GM23248 (cell line): Measurements from ENCODE around the gene JKAMP. TPM values are rescaled to one million over a fixed set of nuclear protein-coding genes. Genes with fewer than 3 reads are reported as not detected.

Source experiments
- DNase-seq: peaks from one replicate; pipeline ENCODE4 v3.0.0-alpha.2; 2015
- H2AFZ ChIP-seq: fragments of 200-600 bp; sonication (generic); 2 replicates; pipeline ENCODE4 v1.6.1; 2016; ENCODE audit warnings: antibody characterized with exemption
- H3F3A ChIP-seq: fragments of 200-600 bp; sonication (generic); 2 replicates; pipeline ENCODE4 v1.6.1; 2016; ENCODE audit warnings: mild to moderate bottlenecking, antibody characterized with exemption, mixed run types; ENCODE audit not compliant: insufficient read depth
- H3K27ac ChIP-seq: fragments of 200-600 bp; sonication (generic); 2 replicates; pipeline ENCODE4 v1.5.1; 2016; ENCODE audit warnings: mild to moderate bottlenecking
- H3K27me3 ChIP-seq: fragments of 200-600 bp; sonication (generic); replicated peaks from 2 replicates; pipeline ENCODE4 v1.6.1; 2016; ENCODE audit warnings: mild to moderate bottlenecking; ENCODE audit not compliant: insufficient read depth
- H3K36me3 ChIP-seq: fragments of 200-600 bp; sonication (generic); 2 replicates; pipeline ENCODE4 v1.6.1; 2016; ENCODE audit warnings: low read depth, mild to moderate bottlenecking
- H3K4me1 ChIP-seq: fragments of 200-600 bp; sonication (generic); 2 replicates; pipeline ENCODE4 v1.6.1; 2016; ENCODE audit warnings: mild to moderate bottlenecking; ENCODE audit not compliant: insufficient read depth
- H3K4me2 ChIP-seq: fragments of 200-600 bp; sonication (generic); one replicate; pipeline ENCODE4 v1.6.1; 2016; ENCODE audit warnings: mild to moderate bottlenecking; ENCODE audit not compliant: unreplicated experiment
- H3K4me3 ChIP-seq: fragments of 200-600 bp; sonication (generic); 2 replicates; pipeline ENCODE4 v1.5.1; 2016; ENCODE audit warnings: mild to moderate bottlenecking
- H3K79me2 ChIP-seq: fragments of 200-600 bp; sonication (generic); 2 replicates; pipeline ENCODE4 v1.6.1; 2016; ENCODE audit warnings: mild to moderate bottlenecking; ENCODE audit not compliant: insufficient read depth
- H3K9ac ChIP-seq: fragments of 200-600 bp; sonication (generic); 2 replicates; pipeline ENCODE4 v1.6.1; 2016; ENCODE audit warnings: mild to moderate bottlenecking
- H3K9me2 ChIP-seq: fragments of 200-600 bp; sonication (generic); 2 replicates; pipeline ENCODE4 v1.6.1; 2016; ENCODE audit warnings: mixed run types, mild to moderate bottlenecking, moderate library complexity; ENCODE audit not compliant: insufficient read depth
- H3K9me3 ChIP-seq: fragments of 200-600 bp; sonication (generic); one replicate; pipeline ENCODE4 v1.6.1; 2017; ENCODE audit warnings: low read depth
- H4K20me1 ChIP-seq: fragments of 200-600 bp; sonication (generic); 2 replicates; pipeline ENCODE4 v1.6.0; 2016; ENCODE audit not compliant: insufficient read depth
- EZH2 ChIP-seq: fragments of 200-600 bp; sonication (generic); IDR thresholded peaks from 2 replicates; pipeline ENCODE4 v1.6.1; 2018; ENCODE audit warnings: antibody characterized with exemption, mild to moderate bottlenecking; ENCODE audit not compliant: insufficient read depth, poor library complexity, severe bottlenecking
- EZH2phosphoT487 ChIP-seq: fragments of 200-600 bp; sonication (generic); IDR thresholded peaks from 2 replicates; pipeline ENCODE4 v1.6.1; 2018; ENCODE audit warnings: antibody characterized with exemption, moderate library complexity, mild to moderate bottlenecking, low read depth; ENCODE audit not compliant: insufficient read depth
- WGBS, 2 experiments: methylation state at CpG; one replicate each; pipeline ENCODE4 v1.1.6; 2015 to 2017; ENCODE audit warnings: low lambda C conversion rate in 2 of 2, low coverage in 1 of 2; ENCODE audit errors: missing lambda C conversion rate in 2 of 2; 5-methylcytosine and 5-hydroxymethylcytosine counted together
- in situ Hi-C: fragments of 300-500 bp; cut with MboI; formaldehyde crosslinking; loops from 2 replicates; pipeline ENCODE4 v1.15.0; 2020
- polyA plus RNA-seq: library from polyadenylated mRNA; unstranded; fragments of >200 nt; fragmentation: Nextera tagmentation; extraction: Ambion mirVana; gene quantifications from 2 replicates; pipeline ENCODE4 v1.2.1, GENCODE V29; 2016
- total RNA-seq: library from RNA; depleted of rRNA; stranded (reverse); fragments of >200 nt; shearing (Covaris generic); gene quantifications from 2 replicates; pipeline ENCODE4 v1.2.3, GENCODE V29; 2014; rRNA removed

JKAMP gene
- total and polyA plus RNA-seq, 2 experiments from 2014 or later: 93.4 to 120 TPM

DNA sequence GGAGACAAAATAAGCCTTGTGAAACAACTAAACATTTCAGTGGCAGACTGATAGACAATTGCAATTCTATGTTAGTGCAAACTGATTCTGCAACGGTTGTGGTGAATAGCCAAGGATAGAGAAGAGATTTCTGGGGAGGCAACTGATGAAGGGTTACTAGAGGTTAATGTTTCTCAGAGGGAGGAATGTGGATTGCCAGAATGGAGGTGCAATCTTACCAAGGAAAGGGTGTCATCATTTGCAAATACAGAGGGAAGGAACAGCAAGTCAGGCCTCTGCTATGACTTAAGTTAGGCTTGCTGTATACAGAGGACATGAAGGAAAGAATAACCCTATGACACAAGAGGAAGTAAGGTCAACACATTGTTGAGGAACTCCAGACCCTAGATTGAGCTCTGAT, 56.5 kb downstream of the JKAMP start:
- H3K9me2 ChIP-seq: no peaks in the 10 kb centered on the region
- TF ChIP-seq EZH2phosphoT487 (no peak), EZH2 (no peak)
- no peak for DNase-seq
- no peaks in the 10 kb centered on the region for H3K36me3 ChIP-seq
- no peak overlapping the region for H2AFZ ChIP-seq
- H3K4me3 ChIP-seq: no peak overlapping the region
- H3K79me2 ChIP-seq: no peaks in the 10 kb centered on the region
- no peaks in the 10 kb centered on the region for H3K4me1 ChIP-seq
- in situ Hi-C loops: no loop called here
- WGBS, 2 experiments: 3 to 4% methylated on average over 1 of the region's 1 CpG
- no peaks in the 10 kb centered on the region for H3K9me3 ChIP-seq
- H3K4me2 ChIP-seq: no peak overlapping the region
- no peaks in the 10 kb centered on the region for H3K27me3 ChIP-seq
- no peak overlapping the region for H3K27ac ChIP-seq
- H4K20me1 ChIP-seq: no peaks in the 10 kb centered on the region
- no peak overlapping the region for H3K9ac ChIP-seq
- H3F3A ChIP-seq: no peaks in the 10 kb centered on the region

DNA sequence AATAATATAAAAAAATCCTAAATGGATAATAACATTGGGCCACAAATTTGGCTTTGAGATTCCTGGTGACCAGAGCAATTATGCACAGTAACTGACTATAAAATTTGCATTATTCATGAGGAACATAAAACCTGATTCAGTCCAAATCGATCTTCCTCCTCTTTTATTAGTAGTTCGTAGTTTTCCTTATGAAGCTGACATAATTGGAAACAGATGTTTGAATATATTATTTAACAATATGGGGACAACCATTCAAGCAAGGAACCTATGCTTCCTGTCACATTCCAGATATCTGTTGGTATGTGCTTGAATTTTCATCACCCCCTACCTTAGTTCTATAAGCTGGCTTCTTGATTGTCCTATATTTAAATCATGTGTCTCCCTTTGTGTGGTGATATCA, 57.4 kb downstream of the JKAMP start:
- no peaks in the 10 kb centered on the region for H3K27me3 ChIP-seq
- H3K79me2 ChIP-seq: no peaks in the 10 kb centered on the region
- no peaks in the 10 kb centered on the region for H3K36me3 ChIP-seq
- H3K9me3 ChIP-seq: no peaks in the 10 kb centered on the region
- no peaks in the 10 kb centered on the region for H3K9me2 ChIP-seq
- H3K4me1 ChIP-seq: no peaks in the 10 kb centered on the region
- H3K27ac ChIP-seq: no peak overlapping the region
- no peak overlapping the region for H3K4me3 ChIP-seq
- WGBS, 2 experiments: 30 to 32% methylated on average over 2 of the region's 2 CpGs
- H3F3A ChIP-seq: no peaks in the 10 kb centered on the region
- TF ChIP-seq EZH2phosphoT487 (no peak), EZH2 (no peak)
- in situ Hi-C loops: no loop called here
- H4K20me1 ChIP-seq: no peaks in the 10 kb centered on the region
- no peak overlapping the region for H3K9ac ChIP-seq
- no peak for DNase-seq
- H2AFZ ChIP-seq: no peak overlapping the region
- no peak overlapping the region for H3K4me2 ChIP-seq

DNA sequence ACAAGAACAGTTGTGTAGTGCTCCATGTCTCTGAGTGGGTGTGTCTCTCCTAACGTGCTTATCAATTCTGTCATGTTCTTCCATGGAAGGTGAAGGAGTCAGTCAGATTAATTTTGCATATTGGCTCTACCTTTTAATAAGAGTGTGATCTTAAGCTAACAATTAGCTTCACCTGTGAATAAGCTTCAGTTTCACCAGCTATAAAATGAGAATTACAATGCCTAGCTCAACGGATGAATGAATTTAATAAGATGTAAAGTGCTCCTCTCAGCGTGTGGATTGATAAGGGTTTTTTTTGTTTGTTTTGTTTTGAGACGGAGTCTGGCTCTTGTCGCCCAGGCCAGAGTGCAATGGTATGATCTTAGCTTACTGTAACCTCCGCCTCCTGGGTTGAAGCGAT, 59.6 kb downstream of the JKAMP start:
- in situ Hi-C loops: no loop called here
- DNase-seq: no peak
- 55 to 63% methylated on average over 7 of the region's 7 CpGs for whole genome bisulfite sequencing, 2 experiments
- Histone ChIP-seq H3K4me3 (no peak overlapping the region), H3K9ac (no peak overlapping the region), H3F3A (no peaks in the 10 kb centered on the region), H2AFZ (no peak overlapping the region), H3K36me3 (no peaks in the 10 kb centered on the region), H3K4me1 (no peaks in the 10 kb centered on the region), H3K27ac (no peak overlapping the region), H4K20me1 (no peaks in the 10 kb centered on the region), H3K4me2 (no peak overlapping the region), H3K9me3 (no peaks in the 10 kb centered on the region), H3K9me2 (no peaks in the 10 kb centered on the region), H3K27me3 (no peaks in the 10 kb centered on the region), H3K79me2 (no peaks in the 10 kb centered on the region)
- TF ChIP-seq EZH2phosphoT487: no peak
- TF ChIP-seq EZH2: no peak

DNA sequence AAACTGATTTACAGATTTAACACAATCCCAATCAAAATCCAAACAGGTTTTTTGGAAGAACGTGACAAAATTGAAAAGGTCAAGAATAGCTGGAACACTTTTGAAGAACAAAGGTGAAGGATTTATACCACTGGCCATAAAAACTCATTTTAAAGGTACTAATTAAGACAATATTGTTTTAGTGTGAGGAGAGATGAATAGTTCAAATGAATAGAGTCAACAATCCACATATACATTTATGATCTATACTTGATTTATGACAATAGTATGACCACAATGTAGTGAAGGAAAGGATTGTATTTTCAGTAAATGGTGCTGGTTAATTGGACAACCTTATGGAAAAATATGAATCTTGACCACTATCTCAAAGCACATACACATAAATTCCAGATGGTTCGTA, 63.0 kb downstream of the JKAMP start:
- in situ Hi-C loops: no loop called here
- DNase-seq: no peak
- no peaks in the 10 kb centered on the region for H3K9me2 ChIP-seq
- no peak overlapping the region for H3K27ac ChIP-seq
- H4K20me1 ChIP-seq: no peaks in the 10 kb centered on the region
- H3K4me1 ChIP-seq: no peaks in the 10 kb centered on the region
- no peaks in the 10 kb centered on the region for H3K27me3 ChIP-seq
- H3K79me2 ChIP-seq: no peaks in the 10 kb centered on the region
- whole genome bisulfite sequencing, 2 experiments: 66 to 79% methylated on average over 2 of the region's 2 CpGs
- H2AFZ ChIP-seq: no peak overlapping the region
- no peak overlapping the region for H3K4me3 ChIP-seq
- no peaks in the 10 kb centered on the region for H3K9me3 ChIP-seq
- no peak overlapping the region for H3K9ac ChIP-seq
- H3F3A ChIP-seq: no peaks in the 10 kb centered on the region
- TF ChIP-seq EZH2 (no peak), EZH2phosphoT487 (no peak)
- H3K36me3 ChIP-seq: no peaks in the 10 kb centered on the region
- no peak overlapping the region for H3K4me2 ChIP-seq

Other genes starting within 250 kb of the JKAMP start
- 2.6 and 5.8 TPM in 2 replicates for gene GPR135, start 19.1 kb upstream of the JKAMP start, total RNA-seq
- gene GPR135, start 19.1 kb upstream of the JKAMP start, polyA plus RNA-seq: 1.3 and 1.5 TPM in 2 replicates
- gene L3HYPDH, start 109 bp upstream of the JKAMP start, total RNA-seq: 65.1 and 89.2 TPM in 2 replicates
- 68.9 and 69.3 TPM in 2 replicates for gene L3HYPDH, start 109 bp upstream of the JKAMP start, polyA plus RNA-seq
- gene CCDC175, start 92.3 kb downstream of the JKAMP start, total RNA-seq: not detected in 2 replicates
- not detected in 2 replicates for gene CCDC175, start 92.3 kb downstream of the JKAMP start, polyA plus RNA-seq